ENCODE results near the gene APOBEC4.

The APOBEC4 gene

GRCh38 chr1:183600634-183601033 is 52.5 kb downstream of the APOBEC4 start:
- DNase-seq (ENCODE audit: low spot score), result no peak

GRCh38 chr1:183600136-183600535 is 53.0 kb downstream of the APOBEC4 start:
- no peak for DNase-seq (ENCODE audit: low spot score)

- DNase-seq (ENCODE audit: low spot score), result no peak
Measured at GRCh38 chr1:183598386-183598785, 54.7 kb downstream of the APOBEC4 start.

- DNase-seq (ENCODE audit: low spot score), result no peak
Measured at GRCh38 chr1:183597656-183598347, 55.3 kb downstream of the APOBEC4 start.

GRCh38 chr1:183596500-183596899 is 56.6 kb downstream of the APOBEC4 start:
- no peak for DNase-seq (ENCODE audit: low spot score)
